ENCODE results near the gene CPXM2.

The CPXM2 gene

GRCh38 chr10:123772645-123773508 is 118.7 kb downstream of the CPXM2 start:
- no peak for DNase-seq (ENCODE audit: low read depth)

GRCh38 chr10:123771877-123772644 is 119.5 kb downstream of the CPXM2 start:
- DNase-seq (ENCODE audit: low read depth), result no peak

GRCh38 chr10:123769647-123770046 is 122.0 kb downstream of the CPXM2 start:
- no peak for DNase-seq (ENCODE audit: low read depth)

GRCh38 chr10:123766761-123767160 is 124.8 kb downstream of the CPXM2 start:
- no peak for DNase-seq (ENCODE audit: low read depth)

- no peak for DNase-seq (ENCODE audit: low read depth)
Measured at GRCh38 chr10:123766012-123766411, 125.6 kb downstream of the CPXM2 start.

DNA sequence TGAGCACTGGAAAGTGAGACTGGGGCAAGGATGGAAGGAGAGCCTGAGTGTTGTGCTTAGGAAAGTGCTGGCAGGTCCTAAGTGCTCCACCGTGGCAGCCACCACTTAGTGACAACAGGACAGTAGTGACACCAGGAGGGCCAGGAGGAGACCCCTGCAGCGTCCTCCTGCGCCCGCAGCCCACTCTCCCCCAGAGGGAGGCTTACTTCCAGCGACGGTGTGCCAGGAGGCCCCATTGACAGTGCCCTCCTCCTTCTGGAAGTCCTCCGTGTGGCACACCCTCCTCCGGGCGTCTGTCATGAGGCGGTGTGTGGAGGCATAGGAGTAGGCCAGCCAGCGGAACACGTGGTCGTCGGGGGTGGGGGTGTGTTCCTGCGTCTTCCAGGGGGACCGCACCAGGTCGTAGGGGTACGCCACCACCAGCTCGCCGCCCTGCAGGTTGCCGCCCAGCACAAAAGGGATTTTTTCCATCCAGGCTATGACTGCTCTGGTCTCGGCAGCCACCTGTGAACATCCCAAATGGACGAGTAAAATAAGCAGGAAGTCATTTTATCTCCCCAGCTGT is 129.9 kb downstream of the CPXM2 start:
- no peak for DNase-seq (ENCODE audit: low read depth)

- DNase-seq (ENCODE audit: low read depth), result no peak
Measured at GRCh38 chr10:123761038-123761428, 130.6 kb downstream of the CPXM2 start.

DNA sequence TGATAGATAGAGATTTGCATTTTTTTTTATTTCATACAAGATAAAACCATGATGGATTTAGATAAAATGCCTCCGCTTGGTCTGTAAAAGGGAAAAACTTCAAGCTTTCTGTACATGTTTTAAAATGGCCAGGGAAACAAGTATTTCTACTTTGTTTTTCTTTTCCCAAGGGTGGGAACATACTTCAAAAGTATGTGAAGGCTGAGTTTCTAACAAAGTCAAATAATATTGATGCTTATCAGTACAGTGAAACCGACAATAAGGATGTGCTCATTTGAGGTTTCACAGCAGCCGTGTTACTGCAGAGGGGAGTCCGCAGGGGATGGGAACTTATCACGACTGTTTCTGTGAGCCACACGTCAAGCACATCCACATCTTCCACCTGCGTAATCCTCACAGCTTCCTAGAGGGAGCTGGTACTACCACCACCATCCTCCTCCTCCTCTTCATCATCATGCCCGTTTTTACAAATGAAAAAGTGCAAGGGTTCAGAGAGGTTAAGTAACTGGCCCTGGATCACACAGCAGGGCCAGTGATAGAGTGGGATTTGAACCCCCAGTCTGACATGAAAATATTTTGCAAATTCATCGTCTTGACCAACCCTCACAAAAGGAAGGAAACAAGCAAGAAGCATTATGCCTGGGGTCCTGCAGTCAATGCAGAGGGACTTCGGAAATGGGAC is 131.1 kb downstream of the CPXM2 start:
- no peak for DNase-seq (ENCODE audit: low read depth)

DNA sequence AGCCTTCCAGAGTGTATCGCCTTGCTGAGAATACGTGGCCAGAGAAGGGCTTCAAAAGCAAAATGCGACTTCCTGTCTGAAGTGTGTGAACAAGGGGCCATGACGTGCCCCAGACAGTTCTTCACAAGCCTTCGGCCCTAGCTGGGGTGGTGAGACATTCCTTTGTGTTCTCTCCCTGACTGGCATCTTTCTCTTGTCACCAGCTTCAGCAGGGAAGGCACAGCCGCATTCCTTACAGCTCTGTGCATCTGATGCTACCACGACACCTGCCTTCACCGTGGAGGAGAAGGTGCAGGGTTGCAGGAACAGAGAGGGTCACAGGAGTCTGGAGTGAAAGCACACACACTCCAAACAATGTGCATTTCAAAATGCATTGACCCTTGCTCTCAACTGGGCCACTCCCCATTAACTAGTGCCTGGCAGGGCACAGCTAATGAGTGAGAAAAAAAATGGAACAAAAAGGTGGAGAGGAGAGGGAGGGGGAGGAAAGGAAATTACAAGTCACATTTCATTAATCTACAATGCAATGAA is 132.0 kb downstream of the CPXM2 start:
- no peak for DNase-seq (ENCODE audit: low read depth)

GRCh38 chr10:123759041-123759440 is 132.6 kb downstream of the CPXM2 start:
- DNase-seq (ENCODE audit: low read depth), result no peak

DNA sequence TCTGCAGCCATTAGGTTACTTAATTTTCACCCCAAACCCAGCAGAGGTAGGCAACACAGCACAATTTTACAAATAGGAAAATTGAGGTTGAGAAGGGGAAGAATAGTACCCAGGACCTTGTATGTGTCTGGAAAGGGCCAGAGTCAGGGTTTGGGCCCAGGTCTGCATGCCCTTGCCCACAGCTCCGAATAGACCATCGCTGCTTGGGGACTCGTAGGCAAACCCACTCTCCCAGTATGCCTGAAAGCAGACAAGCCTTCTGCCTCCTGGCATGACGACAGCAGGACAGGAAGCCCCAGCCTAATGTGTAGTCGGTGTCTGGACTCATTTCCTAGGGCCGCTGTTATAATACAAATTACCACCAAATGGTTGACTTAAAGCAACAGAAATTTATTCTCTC is 133.8 kb downstream of the CPXM2 start:
- no peak for DNase-seq (ENCODE audit: low read depth)

DNA sequence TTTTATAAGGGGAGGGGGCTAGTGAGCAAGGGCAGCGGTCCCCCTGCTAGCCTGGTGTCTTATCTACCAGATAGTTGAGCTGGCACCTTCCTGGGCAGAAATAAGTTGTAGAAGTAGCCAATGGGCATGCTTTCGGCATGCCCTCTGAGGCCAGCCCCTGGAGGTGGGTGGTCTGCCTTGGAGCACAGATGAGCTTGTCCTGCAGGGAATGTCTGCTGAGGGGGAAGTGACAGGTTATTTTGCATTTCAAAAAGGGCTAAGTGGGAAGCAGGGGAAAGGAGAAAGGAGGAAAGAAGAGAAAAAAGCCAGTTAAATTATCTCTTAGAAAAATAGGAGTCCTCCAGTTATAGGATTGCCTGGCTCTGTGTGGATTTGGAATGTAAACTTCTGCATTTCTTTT is 136.5 kb downstream of the CPXM2 start:
- DNase-seq (ENCODE audit: low read depth), result no peak

DNA sequence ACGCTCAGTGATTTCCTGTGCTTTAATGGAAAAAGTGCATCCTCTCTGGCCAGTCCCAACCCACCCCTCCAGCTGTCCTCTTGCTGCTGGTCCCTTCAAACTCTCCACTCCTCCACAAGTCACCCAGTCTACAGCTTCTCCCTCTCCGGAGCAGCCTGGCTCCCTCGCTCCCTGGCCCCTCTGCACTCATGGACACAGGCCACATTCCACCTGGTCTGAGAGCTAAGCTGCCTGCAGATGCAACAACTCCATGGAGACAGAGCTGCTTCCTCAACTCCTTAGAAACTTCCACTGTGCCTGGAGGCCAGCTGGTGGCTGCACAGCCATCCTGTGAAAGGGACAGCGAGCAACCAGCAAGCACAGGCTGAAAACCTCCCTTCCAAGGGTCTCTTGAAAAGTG is 137.5 kb downstream of the CPXM2 start:
- no peak for DNase-seq (ENCODE audit: low read depth)

DNA sequence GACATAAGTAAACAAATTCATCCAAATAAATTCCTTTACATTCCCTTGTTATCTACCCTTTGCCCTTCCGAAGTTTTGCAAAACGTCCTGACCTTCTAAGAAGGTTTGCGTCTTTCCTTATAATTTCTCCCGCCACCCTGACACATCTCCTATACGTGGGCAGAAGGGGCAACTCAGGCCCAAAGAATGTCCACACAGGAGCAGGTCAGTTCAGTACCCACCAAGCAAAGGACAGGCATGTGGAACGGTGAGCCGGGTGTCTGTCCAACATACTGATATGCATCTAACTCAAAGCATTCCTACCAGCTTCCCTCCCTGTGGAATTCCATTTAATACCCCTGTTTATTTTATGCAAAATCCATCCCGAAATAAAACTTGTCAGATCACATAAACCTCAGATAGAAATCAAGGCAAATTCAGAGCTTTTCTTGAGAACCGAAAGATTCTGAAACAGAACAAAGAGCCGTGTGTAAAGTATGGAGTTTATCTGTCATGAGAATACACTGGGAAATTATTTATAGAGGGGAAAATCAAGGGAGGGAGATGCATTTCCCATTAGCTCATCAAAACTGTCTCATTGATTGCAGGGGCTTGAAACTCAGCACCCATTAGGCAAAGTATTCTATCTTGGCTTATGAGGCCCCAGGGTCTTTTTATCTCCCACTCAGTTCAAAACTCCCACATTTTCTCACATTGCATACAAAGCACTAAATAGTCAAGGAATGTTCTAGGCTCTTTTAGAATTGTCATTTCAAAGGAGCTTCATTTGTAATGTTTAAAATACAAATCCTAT is 140.1 kb downstream of the CPXM2 start:
- DNase-seq (ENCODE audit: low read depth), result no peak

DNA sequence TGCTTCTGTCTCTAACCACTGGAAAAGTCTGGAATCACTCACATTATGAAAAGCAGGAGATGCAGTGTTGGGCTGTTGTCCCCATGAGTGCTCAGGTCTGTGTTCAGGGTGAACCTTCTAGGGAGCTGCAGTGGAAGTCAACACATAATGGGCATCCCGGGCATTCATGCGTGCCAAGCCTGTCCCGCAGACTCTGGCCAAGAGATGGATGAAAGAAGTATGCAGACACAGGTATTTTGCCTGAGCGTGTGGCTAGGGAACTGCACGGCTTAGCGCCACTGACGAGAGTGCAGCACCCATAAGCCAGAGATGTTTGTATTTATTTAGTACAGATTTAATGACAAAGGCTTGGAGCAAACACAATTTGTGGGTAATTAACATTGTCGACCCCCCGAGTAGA is 140.7 kb downstream of the CPXM2 start:
- no peak for DNase-seq (ENCODE audit: low read depth)

GRCh38 chr10:123748711-123749110 is 142.9 kb downstream of the CPXM2 start:
- no peak for DNase-seq (ENCODE audit: low read depth)

GRCh38 chr10:123747426-123747825 is 144.2 kb downstream of the CPXM2 start:
- no peak for DNase-seq (ENCODE audit: low read depth)

DNA sequence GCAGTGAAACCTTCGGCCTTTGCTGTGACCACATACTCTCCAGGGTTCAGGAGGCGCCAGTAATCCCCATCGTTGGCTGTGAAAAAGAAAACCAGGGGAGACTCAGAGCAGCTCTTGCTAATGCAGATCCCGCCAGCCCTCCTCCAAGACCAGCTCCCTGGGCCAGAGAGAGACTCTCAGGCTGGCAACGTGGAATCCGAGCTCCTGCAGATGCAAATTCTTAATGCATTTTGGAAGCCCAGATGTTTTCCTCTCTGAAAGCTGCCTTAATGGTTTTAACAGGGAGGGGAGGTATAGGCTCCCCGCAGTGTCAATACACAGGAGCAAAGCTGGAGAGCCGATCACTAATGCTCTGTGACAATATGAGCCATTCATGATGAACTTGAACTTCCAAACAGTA is 144.7 kb downstream of the CPXM2 start:
- DNase-seq (ENCODE audit: low read depth), result no peak

- no peak for DNase-seq (ENCODE audit: low read depth)
Measured at GRCh38 chr10:123746520-123746919, 145.1 kb downstream of the CPXM2 start.

DNA sequence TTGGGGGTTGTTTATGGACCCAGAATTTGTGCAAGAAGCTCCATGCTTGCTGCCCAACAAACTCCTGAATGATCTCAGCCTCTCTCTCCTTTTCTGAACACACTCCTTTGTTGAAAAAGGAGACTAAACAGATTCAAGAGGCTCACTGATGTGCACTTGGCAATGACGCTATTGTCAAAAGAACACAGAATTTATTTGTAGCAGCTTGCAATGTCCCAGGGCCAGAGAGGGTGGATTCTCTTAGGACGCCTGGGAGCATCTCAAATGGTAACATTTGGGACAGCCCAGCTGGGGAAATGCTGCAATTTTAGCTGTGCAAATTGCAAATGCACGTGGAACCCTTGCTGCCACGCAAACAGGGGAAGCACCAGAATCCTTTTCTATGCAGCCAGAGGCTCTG is 145.5 kb downstream of the CPXM2 start:
- DNase-seq (ENCODE audit: low read depth), result no peak

DNA sequence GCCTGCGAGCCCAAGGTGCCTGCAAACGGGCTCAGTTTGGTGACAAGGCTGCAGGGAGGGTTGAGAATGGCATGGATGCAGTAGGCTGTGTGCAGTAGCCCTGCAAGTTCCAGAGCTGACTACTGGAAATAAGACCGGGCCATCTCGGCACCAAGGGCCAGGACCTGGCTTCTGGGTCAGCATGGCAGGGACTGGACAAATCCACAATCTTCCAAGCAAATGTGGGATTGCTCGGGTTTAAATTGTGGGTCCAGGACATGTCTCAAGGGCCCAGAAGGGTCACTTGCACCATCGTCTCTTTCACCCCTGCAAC is 147.4 kb downstream of the CPXM2 start:
- DNase-seq (ENCODE audit: low read depth), result no peak

Data from iris pigment epithelial cell (primary cell).